Measurements from ENCODE around the gene KRTAP10-11. TPM values are rescaled to one million over a fixed set of nuclear protein-coding genes. Genes with fewer than 3 reads are reported as not detected.

KRTAP10-11 gene
- total RNA-seq, 4 donors from 2014 or later = not detected

GRCh38 chr21:44612669-44613229 is 33.5 kb upstream of the KRTAP10-11 start:
- ATAC-seq = no peak
- no peaks in the 10 kb centered on the region for H3K9me3 ChIP-seq

GRCh38 chr21:44613386-44614155 is 32.6 kb upstream of the KRTAP10-11 start:
- Histone ChIP-seq H3K36me3 (no peaks in the 10 kb centered on the region), H3K27ac (no peak overlapping the region), H3K4me1 (no peaks in the 10 kb centered on the region), H3K9me3 (no peaks in the 10 kb centered on the region), H3K4me3 (no peak overlapping the region), H3K27me3 (peaks cover 5 to 11% (median 5%) of the 10 kb centered on the region in 3 donors)
- in situ Hi-C loops (cut with MboI; ENCODE audit: low sequenced_read_pairs in 4 of 4) (no loop called here), intact Hi-C loops (cut with DNase I; ENCODE audit: low total_unique reads) (no loop called here)
- TF ChIP-seq, protein P1, sequence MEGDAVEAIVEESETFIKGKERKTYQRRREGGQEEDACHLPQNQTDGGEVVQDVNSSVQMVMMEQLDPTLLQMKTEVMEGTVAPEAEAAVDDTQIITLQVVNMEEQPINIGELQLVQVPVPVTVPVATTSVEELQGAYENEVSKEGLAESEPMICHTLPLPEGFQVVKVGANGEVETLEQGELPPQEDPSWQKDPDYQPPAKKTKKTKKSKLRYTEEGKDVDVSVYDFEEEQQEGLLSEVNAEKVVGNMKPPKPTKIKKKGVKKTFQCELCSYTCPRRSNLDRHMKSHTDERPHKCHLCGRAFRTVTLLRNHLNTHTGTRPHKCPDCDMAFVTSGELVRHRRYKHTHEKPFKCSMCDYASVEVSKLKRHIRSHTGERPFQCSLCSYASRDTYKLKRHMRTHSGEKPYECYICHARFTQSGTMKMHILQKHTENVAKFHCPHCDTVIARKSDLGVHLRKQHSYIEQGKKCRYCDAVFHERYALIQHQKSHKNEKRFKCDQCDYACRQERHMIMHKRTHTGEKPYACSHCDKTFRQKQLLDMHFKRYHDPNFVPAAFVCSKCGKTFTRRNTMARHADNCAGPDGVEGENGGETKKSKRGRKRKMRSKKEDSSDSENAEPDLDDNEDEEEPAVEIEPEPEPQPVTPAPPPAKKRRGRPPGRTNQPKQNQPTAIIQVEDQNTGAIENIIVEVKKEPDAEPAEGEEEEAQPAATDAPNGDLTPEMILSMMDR (IDR thresholded peaks at IDR 0.05 in 4 of 5, conservative IDR thresholded peaks at IDR 0.05 in 1 of 5) = no peak
- no peak for TF ChIP-seq POLR2A (IDR thresholded peaks at IDR 0.05)
- DNase-seq (no peak), ATAC-seq (no peak)

More at GRCh38 chr21:44612669-44613229, 33.5 kb upstream of the KRTAP10-11 start:
- Histone ChIP-seq H3K4me3 (no peak overlapping the region), H3K27me3 (peaks cover 5 to 11% (median 5%) of the 10 kb centered on the region in 3 donors), H3K4me1 (no peaks in the 10 kb centered on the region), H3K36me3 (no peaks in the 10 kb centered on the region), H3K27ac (no peak overlapping the region)
- intact Hi-C loops (cut with DNase I; ENCODE audit: low total_unique reads) = no loop called here
- DNase-seq = no peak
- in situ Hi-C loops (cut with MboI; ENCODE audit: low sequenced_read_pairs in 4 of 4) = no loop called here
- TF ChIP-seq, protein P1 (IDR thresholded peaks at IDR 0.05 in 4 of 5, conservative IDR thresholded peaks at IDR 0.05 in 1 of 5) = no peak
- no peak for TF ChIP-seq POLR2A (IDR thresholded peaks at IDR 0.05)

- no peak for ATAC-seq
- intact Hi-C loops (cut with DNase I; ENCODE audit: low total_unique reads) = no loop called here
Observed at GRCh38 chr21:44614161-44614631, 32.0 kb upstream of the KRTAP10-11 start.

GRCh38 chr21:44614961-44615391 is 31.2 kb upstream of the KRTAP10-11 start:
- intact Hi-C loops (cut with DNase I; ENCODE audit: low total_unique reads) = no loop called here
- Histone ChIP-seq H3K27me3 (peaks cover 5 to 11% (median 5%) of the 10 kb centered on the region in 3 donors), H3K9me3 (no peaks in the 10 kb centered on the region), H3K4me1 (no peaks in the 10 kb centered on the region), H3K36me3 (no peaks in the 10 kb centered on the region), H3K4me3 (no peak overlapping the region), H3K27ac (no peak overlapping the region)
- in situ Hi-C loops (cut with MboI; ENCODE audit: low sequenced_read_pairs in 4 of 4) = no loop called here
- TF ChIP-seq, protein P1 (IDR thresholded peaks at IDR 0.05 in 4 of 5, conservative IDR thresholded peaks at IDR 0.05 in 1 of 5) = no peak
- no peak for TF ChIP-seq POLR2A (IDR thresholded peaks at IDR 0.05)
- DNase-seq (no peak), ATAC-seq (no peak)

More at GRCh38 chr21:44614161-44614631, 32.0 kb upstream of the KRTAP10-11 start:
- TF ChIP-seq, protein P1 (IDR thresholded peaks at IDR 0.05 in 4 of 5, conservative IDR thresholded peaks at IDR 0.05 in 1 of 5) = no peak
- no peak for TF ChIP-seq POLR2A (IDR thresholded peaks at IDR 0.05)
- no peaks in the 10 kb centered on the region for H3K36me3 ChIP-seq
- H3K4me1 ChIP-seq = no peaks in the 10 kb centered on the region
- in situ Hi-C loops (cut with MboI; ENCODE audit: low sequenced_read_pairs in 4 of 4) = no loop called here
- no peaks in the 10 kb centered on the region for H3K9me3 ChIP-seq
- no peak overlapping the region for H3K27ac ChIP-seq
- H3K27me3 ChIP-seq = peaks cover 5 to 11% (median 5%) of the 10 kb centered on the region in 3 donors
- DNase-seq = no peak
- H3K4me3 ChIP-seq = no peak overlapping the region
